K562 (cell line): Measurements from ENCODE around the gene RABEPK. TPM values are rescaled to one million over a fixed set of nuclear protein-coding genes. Genes with fewer than 3 reads are reported as not detected.

Experiments used
- ASH1L ChIP-seq: fragments of 450-650 bp; IDR thresholded peaks from 2 replicates; pipeline ENCODE4 v1.6.1; 2018; ENCODE audit warnings: borderline replicate concordance, mild to moderate bottlenecking, low read depth; ENCODE audit not compliant: partially characterized antibody
- ATF6 ChIP-seq: sonication (generic); formaldehyde crosslinking; IDR thresholded peaks from 2 replicates; pipeline ENCODE4 v1.4.0; 2020; ENCODE audit warnings: mild to moderate bottlenecking, missing genetic modification reagents
- CXXC5 ChIP-seq: fragments of 250-450 bp; sonication (Bioruptor Pico); IDR thresholded peaks from 2 replicates; pipeline ENCODE4 v1.8.0; 2022; ENCODE audit warnings: inconsistent platforms, mild to moderate bottlenecking, moderate library complexity
- DIDO1 ChIP-seq: fragments of 450-650 bp; IDR thresholded peaks from 2 replicates; pipeline ENCODE4 v1.6.1; 2016; ENCODE audit warnings: low read depth, missing biosample characterization, missing genetic modification characterization
- ETS1 ChIP-seq: conservative IDR thresholded peaks from 2 replicates; pipeline ENCODE4 v1.6.1; 2011; ENCODE audit warnings: low read depth, mild to moderate bottlenecking, low read length; ENCODE audit not compliant: control insufficient read depth
- FOXP1 ChIP-seq: sonication (generic); formaldehyde crosslinking; IDR thresholded peaks from 2 replicates; pipeline ENCODE4 v1.8.0; 2022; ENCODE audit warnings: mild to moderate bottlenecking, missing genetic modification reagents
- GABPB1 ChIP-seq: sonication (generic); formaldehyde crosslinking; IDR thresholded peaks from 2 replicates; pipeline ENCODE4 v1.8.0; 2022; ENCODE audit warnings: mild to moderate bottlenecking, missing genetic modification reagents
- HINFP ChIP-seq: fragments of 450-650 bp; conservative IDR thresholded peaks from 2 replicates; pipeline ENCODE4 v1.6.1; 2016; ENCODE audit warnings: missing genetic modification characterization, low read depth, mild to moderate bottlenecking, control low read depth, missing compliant biosample characterization
- KDM5B ChIP-seq: fragments of 200-600 bp; sonication (generic); IDR thresholded peaks from 2 replicates; pipeline ENCODE4 v1.6.1; 2012; ENCODE audit warnings: low read depth, mild to moderate bottlenecking, moderate library complexity, low read length, control low read depth, inconsistent platforms; ENCODE audit not compliant: insufficient replicate concordance
- NELFE ChIP-seq: IDR thresholded peaks from 2 replicates; pipeline ENCODE4 v1.6.1; 2011; ENCODE audit warnings: mild to moderate bottlenecking; ENCODE audit not compliant: insufficient read depth, insufficient read length
- NKRF ChIP-seq: fragments of 450-650 bp; IDR thresholded peaks from 2 replicates; pipeline ENCODE4 v1.6.1; 2016; ENCODE audit warnings: borderline replicate concordance
- POLR2B ChIP-seq: fragments of 450-650 bp; IDR thresholded peaks from 2 replicates; pipeline ENCODE4 v1.6.1; 2018; ENCODE audit warnings: low read depth; ENCODE audit not compliant: partially characterized antibody
- XRCC5 ChIP-seq: fragments of 200-400 bp; formaldehyde crosslinking; IDR thresholded peaks from 2 replicates; pipeline ENCODE4 v1.6.1; 2017; ENCODE audit warnings: low read depth, mild to moderate bottlenecking, low read length
- ZBTB8A ChIP-seq: fragments of 450-650 bp; IDR thresholded peaks from 2 replicates; pipeline ENCODE4 v1.6.1; 2018; ENCODE audit warnings: mild to moderate bottlenecking, moderate library complexity; ENCODE audit not compliant: partially characterized antibody
- ZNF12 ChIP-seq: sonication (generic); formaldehyde crosslinking; IDR thresholded peaks from 2 replicates; pipeline ENCODE4 v1.4.0; 2020; ENCODE audit warnings: mild to moderate bottlenecking, missing genetic modification reagents
- ZNF324 ChIP-seq: fragments of 250-450 bp; sonication (Bioruptor Pico); IDR thresholded peaks from 2 replicates; pipeline ENCODE4 v1.4.0; 2020; ENCODE audit warnings: mild to moderate bottlenecking
- ZNF436 ChIP-seq: fragments of 250-450, 450-650 bp; sonication (Bioruptor Pico); formaldehyde crosslinking; IDR thresholded peaks from 2 replicates; pipeline ENCODE4 v1.7.0; 2020; ENCODE audit warnings: mild to moderate bottlenecking
- polyA plus RNA-seq, 8 experiments: library from polyadenylated mRNA; depleted of rRNA in 4 of 8; stranded (reverse) in 5 of 8; unstranded in 3 of 8; fragments of >200 nt; fragmentation: Nextera tagmentation in 2 of 8; fragmentation: Illumina TruSeq in 1 of 8; extraction: Ambion mirVana in 2 of 8; extraction: Trizol in 1 of 8; gene quantifications; 2 replicates each; pipeline versions ENCODE4 v1.2.1 to v1.2.3, GENCODE V29; 2011 to 2014; ENCODE audit warnings: inconsistent platforms in 1 of 8, missing spikeins in 1 of 8
- total RNA-seq, 7 experiments: library from RNA; depleted of rRNA in 6 of 7; stranded (reverse); fragments of >200 nt in 6 of 7; fragmentation: Illumina TruSeq in 2 of 7; extraction: Trizol in 2 of 7; gene quantifications; 2 replicates each; pipeline versions ENCODE4 v1.2.1 to v1.2.3, GENCODE V29; 2011 to 2021; ENCODE audit warnings: low replicate concordance in 1 of 7

The RABEPK gene
- total and polyA plus RNA-seq, 9 of the 15 experiments (the other 6 are each of a cell fraction or from before 2014, with no cell fraction given), result 38.3 to 113 (median 52.8) TPM

- peak; percentile 46; the same call in 1 of the 2 replicates for TF ChIP-seq NKRF
- peak; percentile 98 for TF ChIP-seq CXXC5 (CRISPR knock-in tag)
- peak; percentile 99; the same call in 1 of the 2 replicates for TF ChIP-seq ETS1
- no peak for TF ChIP-seq NELFE
- no peak for TF ChIP-seq ASH1L
- peak; percentile 72 for TF ChIP-seq POLR2B
- peak; percentile 63 for TF ChIP-seq ZBTB8A
- TF ChIP-seq ZNF436 (CRISPR knock-in tag), result no peak
- peak; percentile 78; the same call in 1 of the 2 replicates for TF ChIP-seq HINFP
- peak; percentile 68 for TF ChIP-seq DIDO1 (tag)
- no peak for TF ChIP-seq ZNF12 (CRISPR knock-in tag)
- no peak; the same call in 1 of the 2 replicates for TF ChIP-seq FOXP1 (CRISPR knock-in tag)
- TF ChIP-seq ATF6 (CRISPR knock-in tag), result peak; percentile 23; the same call in 1 of the 2 replicates
- no peak for TF ChIP-seq ZNF324
- TF ChIP-seq GABPB1 (CRISPR knock-in tag), result peak; percentile 95
- TF ChIP-seq KDM5B, result peak; percentile 64
- peak; percentile 82 for TF ChIP-seq XRCC5
These were observed 10.7 kb upstream of the RABEPK start, which contains the start of gene PPP6C (continued) for GRCh38 chr9:125189361-125190289.
